Nucleus accumbens (tissue), 56 donors: Measurements from ENCODE around the gene GNAL.
A peak's percentile ranks its signal among the peaks of the same experiment; 100 is the strongest.
"Not testable (repeated sequence)": the region's sequence is repeated elsewhere in the genome, so short reads cannot be mapped to it uniquely, and the experiment has no call there.

Experiments used
- DNase-seq, 56 donors: peaks; one replicate each; lab custom pipeline; 2025; lab: John Stamatoyannopoulos, UW

Gene GNAL

GRCh38 chr18:11688972-11689668 is at the start of gene GNAL:
Gene GNAL, plus strand, starts transcription at chr18:11689264. Its CDS starts 300 bp downstream, at chr18:11689564.
- DNase-seq, result peak in 52 of 56 donors; percentile 7 to 87 (median 43)

GRCh38 chr18:11647310-11647709 is 41.8 kb upstream of the GNAL start:
- DNase-seq, result not testable (repeated sequence)

GRCh38 chr18:11647804-11648203 is 41.3 kb upstream of the GNAL start:
- not testable (repeated sequence) for DNase-seq

- DNase-seq, result no peak
Measured at GRCh38 chr18:11649839-11650238, 39.2 kb upstream of the GNAL start.

- no peak for DNase-seq
Measured at GRCh38 chr18:11651899-11652298, 37.2 kb upstream of the GNAL start.

GRCh38 chr18:11653521-11653920 is 35.5 kb upstream of the GNAL start:
- no peak for DNase-seq

GRCh38 chr18:11654736-11655605 is 34.1 kb upstream of the GNAL start:
- DNase-seq, result peak in 37 of 56 donors; percentile 1 to 77 (median 26)

GRCh38 chr18:11655606-11655932 is 33.5 kb upstream of the GNAL start:
- no peak for DNase-seq

- peak in 13 of 56 donors; percentile 2 to 30 (median 15) for DNase-seq
Measured at GRCh38 chr18:11657152-11657551, 31.9 kb upstream of the GNAL start.

- no peak for DNase-seq
Measured at GRCh38 chr18:11657554-11657953, 31.5 kb upstream of the GNAL start.

GRCh38 chr18:11658019-11658418 is 31.0 kb upstream of the GNAL start:
- no peak for DNase-seq

GRCh38 chr18:11658989-11659388 is 30.1 kb upstream of the GNAL start:
- DNase-seq, result no peak

- no peak for DNase-seq
Measured at GRCh38 chr18:11660691-11661090, 28.4 kb upstream of the GNAL start.

GRCh38 chr18:11661430-11661829 is 27.6 kb upstream of the GNAL start:
- no peak for DNase-seq

GRCh38 chr18:11663439-11664029 is 25.5 kb upstream of the GNAL start:
- DNase-seq, result no peak

- no peak for DNase-seq
Measured at GRCh38 chr18:11664286-11664685, 24.8 kb upstream of the GNAL start.

GRCh38 chr18:11665146-11665545 is 23.9 kb upstream of the GNAL start:
- no peak for DNase-seq

- DNase-seq, result no peak
Measured at GRCh38 chr18:11665587-11665986, 23.5 kb upstream of the GNAL start.

- no peak for DNase-seq
Measured at GRCh38 chr18:11666176-11666575, 22.9 kb upstream of the GNAL start.

- no peak for DNase-seq
Measured at GRCh38 chr18:11666831-11667230, 22.2 kb upstream of the GNAL start.

GRCh38 chr18:11667578-11667977 is 21.5 kb upstream of the GNAL start:
- DNase-seq, result no peak
